Measurements from ENCODE around the gene COX4I2. TPM values are rescaled to one million over a fixed set of nuclear protein-coding genes. Genes with fewer than 3 reads are reported as not detected.

COX4I2 gene
- total and polyA plus RNA-seq, 4 donors = 14.4 to 51.8 (median 19.9) TPM

DNA sequence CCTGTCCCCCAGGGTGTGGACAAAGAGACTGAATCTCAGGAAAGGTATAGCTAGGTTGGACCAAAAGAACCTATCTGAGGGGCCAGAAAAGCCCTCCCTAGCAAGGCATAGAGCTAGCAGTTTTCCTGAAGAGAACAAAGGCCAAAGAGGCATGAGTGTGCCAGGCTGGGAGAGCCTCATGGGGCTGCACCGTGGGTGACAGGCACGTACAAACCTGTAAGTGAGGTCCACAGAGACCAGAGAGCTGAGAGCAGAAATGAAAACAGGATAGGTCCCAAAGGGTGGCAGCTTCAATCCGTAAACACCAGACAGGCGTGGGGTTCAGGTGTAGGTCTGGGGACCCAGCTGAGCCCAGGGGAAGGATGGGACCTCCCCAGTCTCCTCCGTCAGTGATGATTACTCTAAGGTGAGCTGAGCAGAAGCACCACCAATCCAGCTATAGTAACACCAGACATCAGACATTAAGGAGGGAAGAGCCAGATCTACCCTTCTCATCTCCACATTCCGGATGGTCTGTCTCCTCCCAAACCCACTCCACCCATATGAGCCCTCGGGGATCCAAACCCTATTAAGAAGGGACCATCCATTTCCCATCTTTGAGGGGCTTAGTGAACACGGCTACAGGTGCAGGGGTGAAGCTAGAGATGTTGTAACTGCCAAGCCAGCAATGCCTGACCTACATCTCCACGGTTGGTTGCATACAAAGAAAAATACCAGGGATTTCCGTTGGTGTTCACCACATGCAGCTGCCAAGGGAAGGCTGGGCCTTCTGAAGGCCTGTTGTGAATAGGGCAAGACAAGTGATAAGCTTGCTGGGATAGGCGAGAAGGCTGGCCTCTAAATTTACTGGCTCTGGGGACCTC is 46.7 kb downstream of the COX4I2 start:
- ATAC-seq (ENCODE audit: insufficient read depth, low FRiP score) = no peak
- Histone ChIP-seq H3K4me3 (no peak overlapping the region), H3K9ac (ENCODE audit: insufficient read depth in 1 of 2, low read length in 2 of 2) (no peak overlapping the region), H3K27me3 (ENCODE audit: control insufficient read depth in 3 of 3, insufficient read depth in 3 of 3, low read length in 2 of 3) (no peaks in the 10 kb centered on the region), H3K4me1 (ENCODE audit: control insufficient read depth in 5 of 5, insufficient read depth in 5 of 5, low read length in 5 of 5) (peaks cover 0 to 16% (median 0%) of the 10 kb centered on the region in 5 donors), H3K27ac (ENCODE audit: low read depth in 1 of 2, low read length in 1 of 2) (peak overlapping the region in 1 of 2 donors; percentile 21), H3K9me3 (ENCODE audit: control insufficient read depth in 4 of 4, insufficient read depth in 3 of 4, low read length in 3 of 4) (no peaks in the 10 kb centered on the region), H3K36me3 (ENCODE audit: control insufficient read depth in 4 of 4, insufficient read depth in 4 of 4, low read length in 4 of 4) (peaks cover 0 to 24% (median 9%) of the 10 kb centered on the region in 4 donors)
- 79 to 82% methylated on average over 11 of the region's 11 CpGs for whole genome bisulfite sequencing, 2 donors
- no peak for DNase-seq
- TF ChIP-seq, protein P1, sequence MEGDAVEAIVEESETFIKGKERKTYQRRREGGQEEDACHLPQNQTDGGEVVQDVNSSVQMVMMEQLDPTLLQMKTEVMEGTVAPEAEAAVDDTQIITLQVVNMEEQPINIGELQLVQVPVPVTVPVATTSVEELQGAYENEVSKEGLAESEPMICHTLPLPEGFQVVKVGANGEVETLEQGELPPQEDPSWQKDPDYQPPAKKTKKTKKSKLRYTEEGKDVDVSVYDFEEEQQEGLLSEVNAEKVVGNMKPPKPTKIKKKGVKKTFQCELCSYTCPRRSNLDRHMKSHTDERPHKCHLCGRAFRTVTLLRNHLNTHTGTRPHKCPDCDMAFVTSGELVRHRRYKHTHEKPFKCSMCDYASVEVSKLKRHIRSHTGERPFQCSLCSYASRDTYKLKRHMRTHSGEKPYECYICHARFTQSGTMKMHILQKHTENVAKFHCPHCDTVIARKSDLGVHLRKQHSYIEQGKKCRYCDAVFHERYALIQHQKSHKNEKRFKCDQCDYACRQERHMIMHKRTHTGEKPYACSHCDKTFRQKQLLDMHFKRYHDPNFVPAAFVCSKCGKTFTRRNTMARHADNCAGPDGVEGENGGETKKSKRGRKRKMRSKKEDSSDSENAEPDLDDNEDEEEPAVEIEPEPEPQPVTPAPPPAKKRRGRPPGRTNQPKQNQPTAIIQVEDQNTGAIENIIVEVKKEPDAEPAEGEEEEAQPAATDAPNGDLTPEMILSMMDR (IDR thresholded peaks at IDR 0.05; ENCODE audit: control extremely low read depth, extremely low read depth) = no peak

DNA sequence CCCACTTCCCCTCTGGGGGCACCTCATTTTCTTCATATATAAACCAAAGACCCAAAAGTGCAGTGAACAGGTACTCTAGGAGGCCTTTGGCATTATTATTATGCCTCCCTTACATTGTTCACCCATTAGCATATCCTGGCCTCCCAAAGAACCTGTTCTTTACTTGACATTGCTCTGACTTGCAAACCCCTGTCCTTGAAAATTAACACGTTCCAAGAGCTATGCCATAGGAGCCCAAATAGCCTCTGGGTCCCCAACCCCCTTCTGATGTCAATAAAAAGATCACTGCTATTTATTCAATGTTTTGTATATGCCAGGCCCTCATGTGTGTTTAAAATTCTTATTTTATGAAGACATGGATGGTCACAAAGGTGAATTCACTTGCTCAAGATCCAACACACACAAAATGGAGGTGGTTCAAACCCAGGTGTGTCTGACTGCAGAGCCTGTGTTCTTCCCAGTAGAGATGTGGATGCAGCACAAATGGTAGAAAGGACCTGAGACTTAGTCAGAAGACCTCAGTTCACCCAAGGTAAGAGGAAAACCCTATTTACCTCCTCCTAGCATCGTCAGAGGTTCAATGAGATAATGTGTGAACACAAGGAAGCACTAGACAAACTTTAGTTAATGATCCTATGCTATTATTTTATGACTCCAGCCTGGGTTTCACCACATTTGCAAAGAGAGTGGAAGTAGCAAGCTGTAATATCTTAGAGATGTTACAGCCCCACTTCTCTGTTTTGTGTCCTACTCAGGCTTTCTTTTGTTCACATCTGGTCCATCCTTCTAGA is 48.3 kb downstream of the COX4I2 start:
- no peak for ATAC-seq (ENCODE audit: insufficient read depth, low FRiP score)
- H3K27ac ChIP-seq (ENCODE audit: low read depth in 1 of 2, low read length in 1 of 2) = no peak overlapping the region
- no peak for DNase-seq
- no peaks in the 10 kb centered on the region for H3K9me3 ChIP-seq (ENCODE audit: control insufficient read depth in 4 of 4, insufficient read depth in 3 of 4, low read length in 3 of 4)
- TF ChIP-seq, protein P1 (IDR thresholded peaks at IDR 0.05; ENCODE audit: control extremely low read depth, extremely low read depth) = no peak
- no peak overlapping the region for H3K9ac ChIP-seq (ENCODE audit: insufficient read depth in 1 of 2, low read length in 2 of 2)
- peaks cover 0 to 22% (median 11%) of the 10 kb centered on the region in 4 donors for H3K36me3 ChIP-seq (ENCODE audit: control insufficient read depth in 4 of 4, insufficient read depth in 4 of 4, low read length in 4 of 4)
- no peak overlapping the region for H3K4me3 ChIP-seq
- no peaks in the 10 kb centered on the region for H3K27me3 ChIP-seq (ENCODE audit: control insufficient read depth in 3 of 3, insufficient read depth in 3 of 3, low read length in 2 of 3)
- H3K4me1 ChIP-seq (ENCODE audit: control insufficient read depth in 5 of 5, insufficient read depth in 5 of 5, low read length in 5 of 5) = peaks cover 0 to 14% (median 0%) of the 10 kb centered on the region in 5 donors
- WGBS, 2 donors = 86 to 94% methylated on average over 2 of the region's 2 CpGs

DNA sequence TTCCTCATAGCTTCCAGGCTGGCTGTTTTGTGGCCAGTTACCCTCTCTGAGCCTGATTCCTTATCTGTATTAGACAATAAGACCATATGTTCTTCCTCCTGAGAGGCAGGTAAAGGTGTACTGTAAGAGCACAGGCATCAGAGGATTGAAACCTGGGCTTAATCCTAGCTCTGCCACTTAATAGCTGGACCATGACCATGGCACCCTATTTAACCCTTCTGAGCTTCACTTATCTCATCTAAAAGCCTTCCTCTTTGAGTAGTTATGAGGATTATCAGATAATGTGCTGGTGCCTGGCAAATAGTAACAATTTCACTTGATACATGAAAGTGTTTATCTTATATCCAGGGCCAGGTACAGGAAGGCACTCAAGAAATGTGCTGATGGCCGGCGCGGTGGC is 50.1 kb downstream of the COX4I2 start:
- TF ChIP-seq, protein P1 (IDR thresholded peaks at IDR 0.05; ENCODE audit: control extremely low read depth, extremely low read depth) = no peak
- peaks cover 0 to 14% (median 5%) of the 10 kb centered on the region in 5 donors for H3K4me1 ChIP-seq (ENCODE audit: control insufficient read depth in 5 of 5, insufficient read depth in 5 of 5, low read length in 5 of 5)
- H3K9ac ChIP-seq (ENCODE audit: insufficient read depth in 1 of 2, low read length in 2 of 2) = no peak overlapping the region
- no peak overlapping the region for H3K27ac ChIP-seq (ENCODE audit: low read depth in 1 of 2, low read length in 1 of 2)
- no peaks in the 10 kb centered on the region for H3K27me3 ChIP-seq (ENCODE audit: control insufficient read depth in 3 of 3, insufficient read depth in 3 of 3, low read length in 2 of 3)
- H3K9me3 ChIP-seq (ENCODE audit: control insufficient read depth in 4 of 4, insufficient read depth in 3 of 4, low read length in 3 of 4) = no peaks in the 10 kb centered on the region
- peaks cover 0 to 28% (median 14%) of the 10 kb centered on the region in 4 donors for H3K36me3 ChIP-seq (ENCODE audit: control insufficient read depth in 4 of 4, insufficient read depth in 4 of 4, low read length in 4 of 4)
- DNase-seq (no peak), ATAC-seq (ENCODE audit: insufficient read depth, low FRiP score) (no peak)
- 84 to 94% methylated on average over 3 of the region's 3 CpGs for WGBS, 2 donors
- no peak overlapping the region for H3K4me3 ChIP-seq
